Eye (tissue), 1 donor: ENCODE measurements around the gene OSMR.

Experiments
- DNase-seq: peaks from one replicate; pipeline ENCODE4 v3.0.0-alpha.2; 2015

OSMR gene

DNA sequence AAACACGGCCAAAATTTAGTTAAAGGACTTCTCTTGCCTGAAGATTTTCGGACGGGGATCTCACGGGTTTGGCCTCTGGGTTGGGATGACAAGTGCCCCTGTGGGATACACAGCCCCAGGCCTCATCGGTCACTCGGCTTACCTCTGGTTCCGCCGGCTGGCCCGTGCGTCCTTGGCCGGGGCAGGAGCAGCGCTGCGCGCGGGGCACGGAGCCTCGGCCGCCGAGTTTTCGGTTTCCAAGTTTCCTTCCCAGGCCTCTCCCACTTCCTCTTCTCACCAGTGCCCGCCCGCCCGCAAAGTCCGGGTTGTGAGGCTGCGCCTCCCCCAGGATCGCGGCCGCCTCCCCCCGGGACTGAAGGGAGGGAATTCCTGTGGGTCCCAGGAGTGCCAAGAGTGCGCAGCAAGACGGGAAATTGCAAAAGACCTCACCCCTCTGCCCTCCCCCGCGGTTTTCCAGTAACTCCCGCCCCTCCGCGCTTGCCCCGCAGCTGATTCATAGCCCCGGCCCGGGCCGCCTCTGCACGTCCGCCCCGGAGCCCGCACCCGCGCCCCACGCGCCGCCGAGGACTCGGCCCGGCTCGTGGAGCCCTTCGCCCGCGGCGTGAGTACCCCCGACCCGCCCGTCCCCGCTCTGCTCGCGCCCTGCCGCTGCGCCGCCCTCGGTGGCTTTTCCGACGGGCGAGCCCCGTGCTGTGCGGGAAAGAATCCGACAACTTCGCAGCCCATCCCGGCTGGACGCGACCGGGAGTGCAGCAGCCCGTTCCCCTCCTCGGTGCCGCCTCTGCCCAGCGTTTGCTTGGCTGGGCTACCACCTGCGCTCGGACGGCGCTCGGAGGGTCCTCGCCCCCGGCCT lies at the start of gene OSMR:
OSMR (plus strand) TSS at position 487 of the 853 bp plus-strand sequence. CDS start 23,033 bp downstream, outside the sequence.
- peak; percentile 77 for DNase-seq

- DNase-seq = no peak
These were observed 49.1 kb upstream of the OSMR start for GRCh38 chr5:38796742-38797108.

DNA sequence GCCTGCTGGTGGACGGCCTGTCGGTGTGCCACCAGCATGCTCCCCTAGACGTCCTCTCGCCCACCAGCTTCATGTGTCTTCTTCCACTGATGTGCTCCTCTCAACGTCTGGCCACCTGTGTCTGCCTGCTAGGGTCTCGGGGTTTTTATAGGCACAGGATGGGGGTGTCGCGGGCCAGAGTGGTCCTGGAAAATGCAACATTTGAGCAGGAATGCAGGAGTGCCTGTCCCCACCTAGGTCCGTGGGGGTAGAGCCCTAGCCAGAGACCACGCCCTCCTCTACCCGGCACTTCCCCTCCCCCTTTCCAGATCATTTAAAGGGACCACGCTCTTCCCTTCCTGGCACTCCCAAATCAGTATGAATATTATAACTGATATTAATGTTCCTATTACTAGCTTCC lies 48.0 kb upstream of the OSMR start:
- DNase-seq = no peak

DNA sequence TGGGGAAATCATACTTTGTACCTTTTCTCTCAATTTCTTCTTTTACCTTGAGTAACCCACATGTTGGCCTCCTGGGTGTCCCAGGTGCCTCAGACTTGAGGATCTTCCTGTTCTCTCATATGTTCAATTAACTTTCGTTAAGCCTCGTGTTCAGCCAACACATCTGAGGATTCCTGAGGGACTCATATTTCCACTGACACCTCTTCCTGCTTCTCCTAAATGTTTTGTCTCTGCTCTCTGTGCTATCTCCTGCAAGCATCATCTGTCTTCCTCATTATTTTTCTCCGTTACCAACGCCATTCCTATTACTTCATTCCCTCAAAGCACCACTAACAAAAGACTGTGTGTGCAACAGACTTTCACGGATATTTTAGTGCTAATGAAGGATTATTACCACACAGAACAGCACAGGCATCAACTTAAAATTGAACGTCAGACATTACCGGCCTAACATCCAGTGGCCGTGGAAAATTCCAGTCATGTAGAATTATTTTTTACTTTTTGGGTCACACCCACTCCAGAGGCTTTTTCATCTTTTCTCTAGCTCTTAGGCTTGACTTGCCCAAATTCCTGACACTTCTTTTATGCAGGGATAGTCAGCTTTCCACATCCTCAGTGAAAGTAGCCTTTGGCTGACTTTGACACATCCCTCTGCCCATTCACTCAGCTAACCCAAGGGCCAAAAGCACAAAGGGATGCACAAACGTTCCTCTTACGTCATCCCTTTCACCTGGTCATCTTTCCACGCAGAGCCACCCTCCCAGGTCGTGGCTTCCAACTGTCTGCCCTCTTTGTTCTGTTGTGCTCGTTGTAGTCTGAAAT lies 46.0 kb upstream of the OSMR start:
- DNase-seq = no peak

DNA sequence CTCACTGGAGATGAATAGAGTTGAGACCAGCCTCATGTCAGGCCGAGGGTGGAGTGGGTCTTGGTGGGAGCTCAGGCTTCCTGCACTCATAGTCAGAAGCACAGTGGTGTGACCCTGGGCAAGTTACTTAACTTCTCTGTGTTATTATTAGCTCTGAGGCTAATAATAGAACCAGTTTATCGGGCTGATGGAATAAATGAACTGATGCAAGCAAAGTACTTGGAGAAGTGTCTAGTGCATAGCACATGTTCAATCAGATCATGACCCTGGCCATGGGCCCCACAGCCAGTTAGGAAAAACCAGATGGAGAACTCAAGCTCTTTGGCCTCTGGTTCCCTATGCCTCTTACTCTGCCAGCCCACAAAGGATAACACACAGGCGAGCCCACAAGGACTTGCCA lies 45.3 kb upstream of the OSMR start:
- no peak for DNase-seq

DNA sequence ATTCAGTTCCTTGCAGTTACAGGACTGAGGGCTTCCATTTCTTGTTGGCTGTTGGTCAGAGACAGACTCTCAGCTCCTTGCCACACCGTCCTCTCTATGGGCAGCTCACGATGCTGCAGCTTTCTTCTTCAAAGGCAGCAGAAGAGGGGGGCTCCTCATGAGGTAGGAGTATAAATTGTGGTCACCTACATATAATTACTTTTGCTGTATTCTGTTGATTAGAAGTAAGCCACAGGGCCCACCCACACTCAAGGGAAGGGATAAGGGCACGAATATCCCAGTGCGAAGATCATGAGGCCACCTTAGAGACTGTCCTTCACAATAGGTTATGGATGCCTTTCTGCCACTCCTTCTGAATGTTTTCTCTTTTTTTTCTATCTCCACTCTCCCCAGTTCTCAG lies 43.7 kb upstream of the OSMR start:
- no peak for DNase-seq

GRCh38 chr5:38803246-38803645 lies 42.6 kb upstream of the OSMR start:
- no peak for DNase-seq

GRCh38 chr5:38806775-38807258 lies 39.0 kb upstream of the OSMR start:
- DNase-seq = peak; percentile 29

- peak; percentile 17 for DNase-seq
These were observed 38.0 kb upstream of the OSMR start for GRCh38 chr5:38807570-38808483.

DNA sequence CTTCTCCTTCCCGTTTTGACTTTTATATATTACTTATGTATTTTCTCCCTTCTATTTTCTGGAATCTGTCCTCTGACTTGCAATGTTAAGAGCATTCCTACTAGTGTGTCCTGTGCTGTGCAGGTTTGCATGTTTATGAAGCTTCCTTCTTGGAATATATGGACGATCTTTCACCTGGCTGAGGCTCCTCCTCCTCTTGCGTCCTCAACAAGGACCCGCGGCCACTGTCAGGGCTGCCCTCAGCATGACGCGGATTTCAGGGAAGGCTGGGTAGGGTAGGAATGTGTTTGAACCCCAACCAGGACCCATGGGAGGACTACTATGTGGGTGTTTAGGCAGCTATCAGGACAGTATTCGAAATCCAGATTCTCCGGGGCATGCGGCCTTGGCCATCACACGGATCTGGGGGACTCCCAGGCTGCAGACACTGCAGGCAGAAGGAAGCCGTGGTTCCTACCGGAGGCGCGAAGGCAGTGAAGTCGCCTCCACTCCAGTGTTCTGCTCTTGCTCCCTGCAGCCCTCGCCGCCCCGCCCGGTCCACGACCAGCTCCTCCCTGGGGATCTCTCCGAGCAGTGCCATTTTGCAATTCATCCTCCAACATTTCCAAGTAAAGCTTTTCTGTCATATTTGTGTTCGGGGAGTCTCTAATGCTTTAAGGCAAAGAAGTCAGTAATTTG lies 37.0 kb upstream of the OSMR start:
- no peak for DNase-seq

GRCh38 chr5:38809388-38810359 lies 36.1 kb upstream of the OSMR start:
- DNase-seq = peak; percentile 95

GRCh38 chr5:38814879-38815278 lies 30.9 kb upstream of the OSMR start:
- DNase-seq = no peak

DNA sequence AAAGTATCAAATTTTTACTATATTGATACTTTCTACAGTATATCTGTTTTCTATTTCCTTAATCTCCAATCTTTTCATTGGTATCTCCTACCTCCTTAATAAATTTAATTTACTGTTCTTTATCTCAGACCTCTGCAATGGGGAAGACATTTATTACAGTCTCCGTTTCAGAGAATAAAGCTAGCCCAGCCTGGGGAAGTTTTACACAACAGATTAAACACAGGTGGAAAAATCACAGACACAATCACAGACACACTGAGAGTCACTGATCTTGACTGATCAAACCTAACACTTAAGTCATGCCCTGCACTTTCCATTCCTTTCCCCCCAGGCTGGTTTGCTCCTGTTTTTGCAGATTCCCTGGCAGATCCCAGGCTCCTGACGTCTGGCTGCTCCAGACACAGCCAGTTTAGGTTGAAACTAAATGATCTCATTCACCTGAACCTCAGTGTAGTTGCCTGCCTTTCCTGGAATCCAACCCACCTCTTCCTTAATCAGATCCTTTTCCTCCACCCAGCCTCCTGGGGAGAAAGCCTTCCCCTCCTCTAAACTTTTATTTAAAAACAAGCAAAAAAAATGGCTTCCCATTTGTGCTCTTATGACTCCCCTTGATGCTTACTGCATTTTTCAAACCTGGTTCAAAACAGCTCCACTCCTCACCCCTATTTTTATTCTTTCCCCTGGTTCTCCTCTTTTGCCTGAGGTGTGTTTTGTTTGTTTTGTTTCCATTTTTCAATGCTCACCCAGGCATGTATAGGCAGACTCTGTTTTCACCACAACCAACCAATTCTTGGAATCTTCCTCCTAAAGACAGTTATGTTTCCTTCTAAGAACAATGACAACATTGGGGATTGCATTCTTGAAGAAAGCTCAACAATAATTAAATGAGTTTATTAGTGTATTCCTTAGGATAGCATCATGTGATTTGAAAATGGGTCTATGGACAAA lies 29.5 kb upstream of the OSMR start:
- DNase-seq = no peak

DNA sequence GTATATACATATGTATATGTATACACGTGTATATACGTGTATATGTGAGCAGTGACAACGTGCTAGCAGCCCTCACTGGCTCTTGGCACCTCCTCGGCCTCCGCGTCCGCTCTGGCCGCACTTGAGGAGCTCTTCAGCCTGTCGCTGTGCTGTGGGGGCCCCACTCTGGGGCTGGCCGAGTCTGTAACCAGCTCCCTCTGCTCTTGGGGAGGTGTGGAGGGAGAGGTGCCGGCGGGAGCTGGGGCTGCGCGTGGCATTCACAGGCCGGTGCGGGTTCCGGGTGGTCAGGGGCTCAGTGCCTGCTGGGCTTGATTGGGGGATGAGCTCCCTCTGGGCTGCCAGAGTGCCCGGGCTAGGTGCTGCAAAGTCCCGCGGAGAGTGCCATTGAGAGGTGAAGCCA lies 24.1 kb upstream of the OSMR start:
- DNase-seq = no peak

DNA sequence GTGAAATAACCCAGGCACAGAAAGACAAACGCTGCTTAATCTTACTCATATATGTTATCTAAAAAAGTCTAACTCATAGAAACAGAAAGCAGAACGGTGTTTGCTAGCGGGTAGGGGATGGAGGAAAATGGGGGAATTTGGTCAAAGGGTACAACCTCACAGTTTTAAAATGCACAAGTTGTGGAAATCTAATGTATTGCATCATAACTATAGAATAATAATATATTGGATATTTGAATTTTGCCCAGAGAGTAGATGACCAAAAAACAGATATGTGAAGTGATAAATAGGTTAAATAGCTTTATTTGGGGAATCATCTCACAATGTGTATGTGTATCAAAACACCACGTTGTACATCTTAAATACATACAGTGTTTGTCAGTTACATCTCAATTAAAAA lies 22.3 kb upstream of the OSMR start:
- DNase-seq = no peak

GRCh38 chr5:38824821-38825220 lies 21.0 kb upstream of the OSMR start:
- no peak for DNase-seq

DNA sequence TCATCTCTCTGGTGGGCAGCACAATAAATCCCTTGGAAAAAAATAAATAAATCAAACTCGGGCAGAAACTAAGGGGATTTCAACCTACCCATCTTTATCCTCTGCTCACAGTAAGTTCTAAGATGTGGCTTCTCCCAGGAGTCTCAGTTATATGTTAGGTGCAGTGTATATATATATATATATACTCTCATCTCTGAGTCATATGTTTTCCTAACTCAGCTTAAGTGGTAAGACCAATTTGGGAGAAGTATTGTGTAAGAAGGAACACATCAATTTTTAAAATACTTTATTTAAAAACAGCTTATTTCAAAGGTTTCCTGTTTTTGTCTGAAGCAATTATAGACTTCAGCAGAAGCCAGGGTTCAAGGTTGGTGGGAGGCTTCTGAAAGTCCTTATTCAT lies 20.3 kb upstream of the OSMR start:
- no peak for DNase-seq

DNA sequence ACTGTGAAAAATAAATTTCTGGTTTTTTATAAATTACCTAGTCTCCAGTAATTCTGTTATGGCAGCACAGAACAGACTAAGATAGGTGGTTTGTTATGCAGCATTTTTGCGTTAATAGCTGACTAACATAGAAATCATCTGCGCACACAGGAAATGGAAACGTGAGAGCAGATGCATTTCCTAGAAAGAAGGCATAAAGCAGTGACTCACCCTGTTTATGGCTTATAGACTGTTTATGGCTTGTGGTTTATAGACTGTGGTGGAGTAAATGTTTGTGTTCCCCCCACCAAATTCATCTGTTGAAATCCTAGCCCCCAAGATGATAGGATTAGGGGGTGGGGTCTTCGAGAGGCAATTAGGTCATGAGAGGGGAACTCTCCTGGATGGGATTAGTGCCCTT lies 18.3 kb upstream of the OSMR start:
- DNase-seq = no peak

GRCh38 chr5:38830521-38831051 lies 15.2 kb upstream of the OSMR start:
- DNase-seq = no peak

GRCh38 chr5:38831117-38831516 lies 14.7 kb upstream of the OSMR start:
- DNase-seq = no peak
